EH (cell line): Measurements from ENCODE around the gene BTD.
A peak's percentile ranks its signal among the peaks of the same experiment; 100 is the strongest.
"Not testable (repeated sequence)": the region's sequence is repeated elsewhere in the genome, so short reads cannot be mapped to it uniquely, and the experiment has no call there.

Experiments
- DNase-seq: peaks from one replicate; pipeline ENCODE4 v3.0.0-alpha.2; 2015; ENCODE audit warnings: low read depth

The BTD gene

GRCh38 chr3:15602816-15603215 lies 1.3 kb downstream of the BTD start:
- not testable (repeated sequence) for DNase-seq

- DNase-seq: not testable (repeated sequence)
These were observed 3.0 kb downstream of the BTD start for GRCh38 chr3:15604584-15604983.

- DNase-seq: no peak
These were observed 4.9 kb downstream of the BTD start for GRCh38 chr3:15606434-15606891.

GRCh38 chr3:15610082-15610759 lies 8.7 kb downstream of the BTD start:
- DNase-seq: peak; percentile 81

GRCh38 chr3:15611018-15611417 lies 9.5 kb downstream of the BTD start:
- no peak for DNase-seq

GRCh38 chr3:15612001-15612400 lies 10.5 kb downstream of the BTD start:
- DNase-seq: no peak

GRCh38 chr3:15614958-15615357 lies 13.4 kb downstream of the BTD start:
- no peak for DNase-seq

- DNase-seq: peak; percentile 39
These were observed 14.5 kb downstream of the BTD start for GRCh38 chr3:15616053-15616452.

- DNase-seq: not testable (repeated sequence)
These were observed 18.3 kb downstream of the BTD start for GRCh38 chr3:15619659-15620464.

- no peak for DNase-seq
These were observed 22.2 kb downstream of the BTD start for GRCh38 chr3:15623535-15624440.

GRCh38 chr3:15628967-15629366 lies 27.4 kb downstream of the BTD start:
- DNase-seq: no peak

GRCh38 chr3:15629860-15630597 lies 28.5 kb downstream of the BTD start:
- peak; percentile 89 for DNase-seq

- DNase-seq: peak; percentile 95
These were observed 29.3 kb downstream of the BTD start for GRCh38 chr3:15630646-15631350.

GRCh38 chr3:15631426-15632211 lies 30.1 kb downstream of the BTD start:
- peak; percentile 32 for DNase-seq

GRCh38 chr3:15632212-15632580 lies 30.7 kb downstream of the BTD start:
- DNase-seq: no peak

- no peak for DNase-seq
These were observed 31.6 kb downstream of the BTD start for GRCh38 chr3:15633159-15633558.

GRCh38 chr3:15633766-15634598 lies 32.4 kb downstream of the BTD start:
- peak; percentile 58 for DNase-seq

- DNase-seq: peak; percentile 60
These were observed 33.1 kb downstream of the BTD start for GRCh38 chr3:15634671-15635070.

- DNase-seq: peak; percentile 95
These were observed 33.6 kb downstream of the BTD start for GRCh38 chr3:15635121-15635661.
